Common myeloid progenitor, CD34-positive (primary cell): ENCODE results near the gene SREBF2.
A peak's percentile ranks its signal among the peaks of the same experiment; 100 is the strongest.

Source experiments
- CTCF ChIA-PET: fragments of 350-600 bp; sonication (Branson Sonifier 250); formaldehyde crosslinking; loops from one replicate; lab custom pipeline; 2021; ENCODE audit warnings: antibody characterized with exemption; lab: Charles Lee
- POLR2A ChIA-PET: fragments of 350-600 bp; sonication (Branson Sonifier 250); formaldehyde crosslinking; loops from one replicate; lab custom pipeline; 2021; ENCODE audit warnings: antibody characterized with exemption; lab: Charles Lee
- DNase-seq, 3 donors: peaks; one replicate each; pipeline versions ENCODE4 v3.0.0 to v3.0.0-alpha.2; 2013
- H3K27ac ChIP-seq, 2 experiments: 1 replicate in 1 of 2; 2 replicates in 1 of 2; pipeline ENCODE4 v1.7.0; 2013; ENCODE audit warnings: inconsistent platforms in 2 of 2, low read length in 2 of 2, mild to moderate bottlenecking in 2 of 2, low read depth in 1 of 2, moderate library complexity in 1 of 2; ENCODE audit not compliant: severe bottlenecking in 2 of 2, insufficient read depth in 1 of 2, poor library complexity in 1 of 2
- H3K27me3 ChIP-seq, 5 experiments: replicated peaks in 2 of 5; 1 replicate in 3 of 5; 2 replicates in 2 of 5; pipeline versions ENCODE4 v1.6.1 to v1.7.0; 2013; ENCODE audit warnings: low read length in 4 of 5, mild to moderate bottlenecking in 2 of 5, moderate library complexity in 2 of 5, inconsistent platforms in 1 of 5; ENCODE audit not compliant: insufficient read depth in 5 of 5, control insufficient read depth in 4 of 5
- H3K36me3 ChIP-seq, 4 experiments: 1 replicate in 2 of 4; 2 replicates in 2 of 4; pipeline versions ENCODE4 v1.6.1 to v1.7.0; 2013; ENCODE audit warnings: low read length in 3 of 4, control low read depth in 1 of 4, mild to moderate bottlenecking in 1 of 4; ENCODE audit not compliant: control insufficient read depth in 4 of 4, insufficient read depth in 4 of 4
- H3K4me1 ChIP-seq, 4 experiments: 1 replicate in 3 of 4; 2 replicates in 1 of 4; pipeline versions ENCODE4 v1.6.1 to v1.7.1; 2013; ENCODE audit warnings: low read length in 3 of 4, mild to moderate bottlenecking in 3 of 4, control low read depth in 1 of 4, inconsistent platforms in 1 of 4, moderate library complexity in 1 of 4; ENCODE audit not compliant: control insufficient read depth in 4 of 4, insufficient read depth in 4 of 4; ENCODE audit errors: control extremely low read depth in 1 of 4
- H3K4me3 ChIP-seq, 7 experiments: 1 replicate in 4 of 7; 2 replicates in 3 of 7; pipeline versions ENCODE4 v1.5.1 to v1.7.0; 2013; ENCODE audit warnings: mild to moderate bottlenecking in 7 of 7, low read length in 6 of 7, moderate library complexity in 6 of 7, inconsistent platforms in 2 of 7, low read depth in 2 of 7, control low read depth in 1 of 7; ENCODE audit not compliant: insufficient read depth in 4 of 7, control insufficient read depth in 1 of 7; ENCODE audit errors: extremely low read depth in 1 of 7
- H3K9me3 ChIP-seq, 5 experiments: 1 replicate in 4 of 5; 2 replicates in 1 of 5; pipeline versions ENCODE4 v1.6.1 to v1.7.1; 2013; ENCODE audit warnings: low read length in 4 of 5, mild to moderate bottlenecking in 2 of 5, inconsistent platforms in 1 of 5, low read depth in 1 of 5, moderate library complexity in 1 of 5; ENCODE audit not compliant: control insufficient read depth in 4 of 5, insufficient read depth in 2 of 5; ENCODE audit errors: control extremely low read depth in 1 of 5
- WGBS: methylation state at CpG from one replicate; pipeline ENCODE4 v1.1.5; 2013; ENCODE audit not compliant: insufficient coverage; 5-methylcytosine and 5-hydroxymethylcytosine counted together

SREBF2 gene

DNA sequence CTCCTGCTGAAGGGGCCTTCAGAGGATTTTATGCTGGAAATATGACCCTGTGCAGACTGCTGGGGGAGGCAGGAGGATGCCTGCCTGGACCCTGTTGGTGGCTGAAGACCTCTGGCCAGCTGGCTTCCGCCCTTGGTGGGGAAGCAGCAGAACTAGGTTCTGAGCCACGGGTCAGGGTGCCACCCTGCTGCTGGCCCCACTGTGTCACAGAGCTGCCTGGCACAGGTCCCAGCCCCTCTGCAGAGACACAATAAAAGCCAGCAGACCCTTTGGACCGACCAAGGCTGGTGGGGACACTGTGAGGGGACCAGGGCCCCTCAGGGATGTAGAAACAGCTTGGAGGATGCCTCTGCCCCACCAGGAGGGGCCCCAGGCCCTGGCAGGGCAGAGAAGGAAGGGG is 6.9 kb upstream of the SREBF2 start:
- WGBS: 97% methylated on average over 3 of the region's 3 CpGs
- Histone ChIP-seq H3K4me3 (no peak overlapping the region), H3K4me1 (peaks cover 0 to 14% (median 1%) of the 10 kb centered on the region in 4 experiments), H3K27me3 (no peaks in the 10 kb centered on the region), H3K27ac (no peak overlapping the region), H3K36me3 (peaks cover 6 to 35% (median 22%) of the 10 kb centered on the region in 4 experiments), H3K9me3 (no peaks in the 10 kb centered on the region)
- ChIA-PET POLR2A (interaction anchor here (1.0 kb wide), 1 partner anchor 26 kb away, joined by 3 read pairs; no protein-coding TSS in a partner anchor), CTCF (interaction anchor here (0.8 to 3.8 kb wide), 9 partner anchors 10 to 120 kb away, joined by 3 to 19 read pairs (median 4); partner anchors contain the start of genes CCDC134 and CENPM)
- no peak for DNase-seq

DNA sequence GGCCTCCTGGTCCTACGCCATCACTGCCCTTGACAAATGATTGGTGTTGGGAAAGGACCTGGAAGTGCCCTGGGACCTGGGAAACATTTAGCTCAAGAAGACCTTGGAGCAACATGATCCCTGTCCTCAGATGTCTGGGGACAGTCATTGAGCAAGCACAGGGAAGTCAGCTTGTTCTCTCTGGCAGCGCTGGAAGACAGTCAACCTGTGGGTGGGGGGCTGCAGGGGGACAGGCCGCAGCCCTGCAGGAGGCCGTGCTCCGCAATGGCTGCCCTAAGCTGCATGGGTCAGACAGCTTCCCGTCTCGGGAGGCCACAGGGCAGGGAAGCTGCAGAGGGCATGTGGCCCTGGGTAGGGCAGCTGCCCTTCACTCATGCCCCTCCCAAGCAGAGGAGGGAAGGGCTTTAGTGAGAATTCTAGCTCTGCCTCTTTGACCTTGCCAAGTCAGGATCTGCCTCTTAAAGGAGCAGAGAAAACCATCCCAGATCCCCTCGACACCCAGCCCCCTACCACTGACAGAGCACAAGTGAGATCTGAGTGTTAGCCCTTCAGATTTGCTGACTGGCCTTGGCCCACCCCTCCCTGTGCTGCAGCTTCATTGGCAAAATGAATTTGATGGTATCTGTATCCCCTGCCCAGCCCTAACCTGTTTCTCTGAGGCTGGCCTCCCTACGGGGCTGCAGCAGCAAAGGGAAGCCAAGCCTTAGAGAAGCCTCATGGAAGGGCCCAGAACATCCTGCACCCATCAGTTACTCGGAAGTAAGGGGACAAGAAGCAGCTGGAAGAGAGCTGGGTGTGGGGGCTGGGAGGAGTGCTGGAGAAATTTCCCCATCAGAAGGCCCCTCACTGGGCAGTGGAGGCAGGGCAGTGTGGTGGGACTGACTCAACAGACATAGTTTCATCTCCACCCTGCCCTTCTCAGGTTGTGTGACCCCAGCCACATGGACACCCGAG is 6.2 kb upstream of the SREBF2 start:
- DNase-seq: no peak
- Histone ChIP-seq H3K27me3 (no peaks in the 10 kb centered on the region), H3K27ac (no peak overlapping the region), H3K9me3 (no peaks in the 10 kb centered on the region), H3K4me3 (no peak overlapping the region), H3K4me1 (peaks cover 0 to 21% (median 7%) of the 10 kb centered on the region in 4 experiments), H3K36me3 (peaks cover 6 to 35% (median 22%) of the 10 kb centered on the region in 4 experiments)
- WGBS: 98% methylated on average over 10 of the region's 11 CpGs
- CTCF ChIA-PET: interaction anchor here (0.8 to 3.8 kb wide), 10 partner anchors 9 to 120 kb away, joined by 3 to 19 read pairs (median 4); partner anchors contain the start of genes CCDC134 and CENPM
- POLR2A ChIA-PET: interaction anchor here (1.0 kb wide), 2 partner anchors 25 to 32 kb away, joined by 3 read pairs; no protein-coding TSS in a partner anchor

DNA sequence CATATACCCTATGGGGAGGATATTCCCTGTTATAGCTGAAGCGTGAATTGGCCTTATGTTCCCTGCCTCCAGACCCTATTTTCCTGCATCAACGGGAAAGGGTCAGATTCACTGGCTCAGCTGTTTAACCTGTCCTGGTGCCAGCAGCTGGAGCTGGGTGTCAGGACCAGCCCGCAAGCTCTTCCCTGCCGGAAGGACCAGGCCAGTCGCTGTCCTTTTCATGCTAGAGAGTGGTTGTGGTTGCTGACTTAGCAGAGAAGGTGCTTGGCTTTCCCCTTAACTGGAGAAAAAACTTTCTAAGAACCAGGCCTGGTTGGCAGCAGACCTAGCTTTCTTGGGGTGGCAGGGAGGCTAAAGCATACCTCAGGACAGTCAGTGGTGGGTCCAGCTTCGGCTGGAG is 5.2 kb upstream of the SREBF2 start:
- 97% methylated on average over 6 of the region's 6 CpGs for WGBS
- POLR2A ChIA-PET: interaction anchor here (0.7 to 1.0 kb wide), 2 partner anchors 32 to 130 kb away, joined by 3 read pairs; no protein-coding TSS in a partner anchor
- Histone ChIP-seq H3K27me3 (no peaks in the 10 kb centered on the region), H3K36me3 (peaks cover 5 to 32% (median 20%) of the 10 kb centered on the region in 4 experiments), H3K4me1 (peaks cover 5 to 31% (median 14%) of the 10 kb centered on the region in 4 experiments), H3K4me3 (no peak overlapping the region), H3K9me3 (no peaks in the 10 kb centered on the region), H3K27ac (no peak overlapping the region)
- no peak for DNase-seq
- CTCF ChIA-PET: interaction anchor here (0.8 to 3.8 kb wide), 4 partner anchors 12 to 30 kb away, joined by 3 to 19 read pairs (median 5); no protein-coding TSS in a partner anchor

DNA sequence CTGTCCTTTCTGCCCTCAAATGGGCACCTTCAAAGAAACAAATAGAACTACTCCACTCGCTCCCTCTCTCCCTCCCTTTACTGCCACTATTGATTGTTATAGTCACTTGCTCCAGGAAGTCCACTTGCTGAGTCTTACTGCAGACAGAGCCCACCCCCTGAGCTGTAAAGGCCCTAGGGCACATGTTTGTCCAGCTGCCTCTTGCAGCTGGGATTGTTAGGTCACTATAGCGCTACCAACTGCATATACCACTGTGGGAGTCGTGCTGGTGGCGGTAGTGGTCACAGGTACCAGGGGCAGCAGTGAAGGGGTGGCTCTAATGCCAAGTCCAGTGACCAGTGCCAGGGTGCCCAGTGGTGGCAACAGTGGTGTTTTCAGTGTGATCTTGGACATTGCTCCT is 4.4 kb upstream of the SREBF2 start:
- H3K27me3 ChIP-seq: no peaks in the 10 kb centered on the region
- peaks cover 5 to 31% (median 15%) of the 10 kb centered on the region in 4 experiments for H3K4me1 ChIP-seq
- H3K4me3 ChIP-seq: no peak overlapping the region
- ChIA-PET CTCF (interaction anchor here (0.6 to 3.8 kb wide), 9 partner anchors 11 to 112 kb away, joined by 3 to 19 read pairs (median 4); partner anchors contain the start of gene CCDC134), POLR2A (interaction anchor here (0.6 to 1.3 kb wide), 2 partner anchors 31 to 102 kb away, joined by 3 to 4 read pairs; no protein-coding TSS in a partner anchor)
- no peak overlapping the region for H3K27ac ChIP-seq
- 93% methylated on average over 3 of the region's 4 CpGs for WGBS
- H3K36me3 ChIP-seq: peaks cover 4 to 31% (median 19%) of the 10 kb centered on the region in 4 experiments
- no peak for DNase-seq
- no peaks in the 10 kb centered on the region for H3K9me3 ChIP-seq

DNA sequence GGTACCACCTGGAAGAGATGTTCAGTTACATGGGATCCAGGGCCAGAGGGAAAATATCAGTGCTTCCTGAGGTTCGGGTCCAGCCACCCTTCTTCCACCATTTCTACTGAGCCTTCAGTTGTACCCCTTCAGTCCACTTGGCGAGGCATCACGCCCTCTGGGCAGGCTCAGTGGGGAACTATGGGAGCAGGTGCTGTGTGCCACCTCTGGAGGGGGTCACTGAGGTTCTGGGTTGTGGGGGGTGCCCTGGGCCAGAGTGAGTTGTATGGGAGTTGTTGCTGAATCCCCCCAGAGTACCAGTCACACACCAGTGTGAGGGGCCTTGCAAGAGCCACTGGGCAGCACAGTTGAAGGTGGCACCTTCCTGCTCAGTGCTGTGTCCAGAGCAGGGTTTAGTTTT is 2.7 kb upstream of the SREBF2 start:
- Histone ChIP-seq H3K27me3 (no peaks in the 10 kb centered on the region), H3K36me3 (peaks cover 0 to 24% (median 13%) of the 10 kb centered on the region in 4 experiments), H3K9me3 (no peaks in the 10 kb centered on the region), H3K4me3 (no peak overlapping the region), H3K4me1 (peaks cover 9 to 41% (median 29%) of the 10 kb centered on the region in 4 experiments), H3K27ac (no peak overlapping the region)
- WGBS: 100% methylated on average over 1 of the region's 3 CpGs
- DNase-seq: peak; percentile 53 to 71 (median 71)
- ChIA-PET POLR2A (interaction anchor here (4.8 kb wide), 1 partner anchor 15 kb away, joined by 19 read pairs; no protein-coding TSS in a partner anchor), CTCF (interaction anchor here (1.3 to 2.3 kb wide), 3 partner anchors 11 to 111 kb away, joined by 3 to 11 read pairs (median 4); no protein-coding TSS in a partner anchor)

DNA sequence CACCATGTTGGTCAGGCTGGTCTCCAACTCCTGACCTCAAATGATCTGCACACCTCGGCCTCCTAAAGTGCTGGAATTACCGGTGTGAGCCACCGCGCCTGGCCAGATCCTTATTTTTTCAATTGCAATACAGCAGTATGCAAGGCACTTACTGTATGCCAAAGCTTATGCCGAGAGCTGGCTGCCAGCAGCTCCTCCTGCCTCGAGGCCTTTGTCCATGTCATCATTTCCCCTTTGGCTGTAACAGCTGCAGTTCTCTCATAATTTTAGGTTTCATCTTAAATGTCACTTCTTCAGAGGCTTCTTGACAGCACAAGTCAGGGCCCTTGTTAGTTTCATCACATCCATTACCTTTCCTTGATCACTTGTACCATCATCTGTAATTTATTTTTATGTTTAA is 1.5 kb upstream of the SREBF2 start:
- ChIA-PET POLR2A (interaction anchor here (0.6 to 4.8 kb wide), 3 partner anchors 14 to 33 kb away, joined by 3 to 19 read pairs (median 6); partner anchors contain the start of gene CCDC134), CTCF (interaction anchor here (0.7 to 2.5 kb wide), 8 partner anchors 9 to 247 kb away, joined by 3 to 11 read pairs (median 4); no protein-coding TSS in a partner anchor)
- 68% methylated on average over 6 of the region's 6 CpGs for WGBS
- peak; percentile 31 to 84 (median 77) for DNase-seq
- Histone ChIP-seq H3K9me3 (no peaks in the 10 kb centered on the region), H3K4me1 (peaks cover 9 to 45% (median 29%) of the 10 kb centered on the region in 4 experiments), H3K36me3 (peaks cover 0 to 23% (median 12%) of the 10 kb centered on the region in 4 experiments), H3K27me3 (no peaks in the 10 kb centered on the region), H3K27ac (peak overlapping the region in 1 of 2 experiments; percentile 12), H3K4me3 (peak overlapping the region in 1 of 7 experiments; percentile 28)
